Islet of Langerhans (tissue), 1 donor: ENCODE measurements around the gene GATAD2A.
A peak's percentile ranks its signal among the peaks of the same experiment; 100 is the strongest.

Experiments used
- FAIRE-seq: peaks from one replicate; lab custom pipeline; 2011; peaks lifted over from hg19 to GRCh38; lab: Jason Lieb, UNC

The GATAD2A gene

GRCh38 chr19:19513682-19514081 lies 108.2 kb downstream of the GATAD2A start:
- no peak for FAIRE-seq

GRCh38 chr19:19514215-19514657 lies 108.8 kb downstream of the GATAD2A start:
- no peak for FAIRE-seq

GRCh38 chr19:19514881-19515641 lies 109.6 kb downstream of the GATAD2A start, which contains the start of gene TSSK6:
Gene TSSK6 (minus strand): TSS chr19:19515548. CDS start chr19:19515427, 121 bp downstream.
- no peak for FAIRE-seq

- FAIRE-seq: peak; percentile 36
Measured at GRCh38 chr19:19515642-19516519, 110.4 kb downstream of the GATAD2A start, which contains the start of gene NDUFA13. Gene NDUFA13 (plus strand): TSS chr19:19516225. CDS start chr19:19516239, 14 bp downstream.

GRCh38 chr19:19517235-19517619 lies 111.8 kb downstream of the GATAD2A start:
- no peak for FAIRE-seq

GRCh38 chr19:19520989-19521388 lies 115.5 kb downstream of the GATAD2A start:
- FAIRE-seq: no peak

- no peak for FAIRE-seq
Measured at GRCh38 chr19:19523177-19523576, 117.7 kb downstream of the GATAD2A start.

- FAIRE-seq: no peak
Measured at GRCh38 chr19:19524053-19524452, 118.6 kb downstream of the GATAD2A start.

GRCh38 chr19:19525611-19526380 lies 120.3 kb downstream of the GATAD2A start:
- no peak for FAIRE-seq

- FAIRE-seq: no peak
Measured at GRCh38 chr19:19526581-19527370, 121.3 kb downstream of the GATAD2A start.

- FAIRE-seq: no peak
Measured at GRCh38 chr19:19527371-19527656, 121.8 kb downstream of the GATAD2A start.

- no peak for FAIRE-seq
Measured at GRCh38 chr19:19527674-19528625, 122.5 kb downstream of the GATAD2A start.

- no peak for FAIRE-seq
Measured at GRCh38 chr19:19528721-19529490, 123.4 kb downstream of the GATAD2A start, which contains the start of gene YJEFN3. Gene YJEFN3 (plus strand): TSS chr19:19528911. CDS start chr19:19528933, 22 bp downstream.

GRCh38 chr19:19529783-19530422 lies 124.4 kb downstream of the GATAD2A start:
- FAIRE-seq: no peak

GRCh38 chr19:19530423-19530804 lies 124.9 kb downstream of the GATAD2A start:
- no peak for FAIRE-seq

- no peak for FAIRE-seq
Measured at GRCh38 chr19:19530889-19531288, 125.4 kb downstream of the GATAD2A start.

- FAIRE-seq: no peak
Measured at GRCh38 chr19:19531951-19532805, 126.7 kb downstream of the GATAD2A start.
